Activated CD4-positive, alpha-beta T cell treated with anti-CD3 and anti-CD28 coated beads, Interleukin-2, amount 50 U/mL, for 4 hours (primary cell): ENCODE data around the gene ESYT3.
"Not testable (repeated sequence)": the region's sequence is repeated elsewhere in the genome, so short reads cannot be mapped to it uniquely, and the experiment has no call there.

Experiments
- DNase-seq, 2 experiments: peaks; one replicate each; pipeline ENCODE4 v3.0.0-alpha.2; 2020

Gene ESYT3

GRCh38 chr3:138463724-138464490, 29.5 kb downstream of the ESYT3 start:
- DNase-seq: no peak

DNA sequence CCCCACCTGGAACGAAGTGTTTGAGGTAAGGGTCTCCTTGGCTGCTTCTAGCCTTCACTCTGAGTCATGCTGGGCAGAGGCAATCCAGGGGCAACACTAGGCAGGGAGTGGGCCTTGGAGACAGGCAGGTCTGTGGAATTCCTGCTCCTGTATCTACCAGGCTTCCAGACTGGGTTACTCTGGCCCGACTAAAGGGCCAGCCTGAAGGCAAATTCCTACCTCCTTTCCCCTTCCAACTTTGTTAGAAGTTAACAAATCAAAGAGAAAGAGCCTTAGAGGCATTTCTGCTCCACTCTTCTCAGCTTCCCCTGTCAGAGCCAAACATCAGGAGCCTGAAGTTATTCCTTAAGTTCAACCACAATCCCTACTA, 30.1 kb downstream of the ESYT3 start:
- DNase-seq: no peak

DNA sequence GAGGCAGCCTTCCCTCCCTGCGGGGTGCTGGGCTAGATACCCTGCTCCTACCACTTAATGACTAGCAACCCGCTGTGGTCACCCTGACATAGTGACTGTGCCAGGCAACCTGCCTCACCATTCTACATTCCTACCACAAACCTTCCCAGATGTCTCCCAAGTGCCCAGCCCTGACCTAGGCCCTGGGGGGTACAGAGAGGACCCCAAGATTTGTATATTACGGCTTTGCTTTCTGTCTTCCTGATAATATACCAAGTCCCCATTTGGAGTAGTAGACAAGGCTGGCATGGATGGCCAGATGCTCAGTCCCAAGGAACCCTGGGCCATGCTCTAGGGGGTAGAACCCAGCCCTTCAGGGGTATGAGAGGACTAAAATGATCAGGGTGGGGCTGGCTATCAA, 31.0 kb downstream of the ESYT3 start:
- no peak for DNase-seq

DNA sequence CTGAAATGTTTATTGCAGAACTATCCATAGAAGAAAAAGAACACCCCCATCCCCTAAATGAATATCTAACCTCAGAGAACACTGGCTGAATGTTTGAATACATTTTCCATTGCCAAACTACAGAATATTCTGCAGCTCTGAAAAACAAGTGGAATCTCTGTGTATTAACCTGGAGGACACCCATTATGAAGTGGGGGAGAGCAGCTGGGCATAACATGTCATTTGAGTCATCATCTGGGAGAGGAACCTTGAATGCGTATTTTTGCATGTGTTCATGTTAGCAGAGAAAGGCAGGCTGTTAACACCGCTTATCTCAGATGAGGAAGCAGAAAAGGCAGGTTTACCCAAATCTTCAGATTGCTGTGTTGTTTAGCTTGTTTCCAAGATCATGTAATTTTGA, 31.5 kb downstream of the ESYT3 start:
- no peak for DNase-seq

DNA sequence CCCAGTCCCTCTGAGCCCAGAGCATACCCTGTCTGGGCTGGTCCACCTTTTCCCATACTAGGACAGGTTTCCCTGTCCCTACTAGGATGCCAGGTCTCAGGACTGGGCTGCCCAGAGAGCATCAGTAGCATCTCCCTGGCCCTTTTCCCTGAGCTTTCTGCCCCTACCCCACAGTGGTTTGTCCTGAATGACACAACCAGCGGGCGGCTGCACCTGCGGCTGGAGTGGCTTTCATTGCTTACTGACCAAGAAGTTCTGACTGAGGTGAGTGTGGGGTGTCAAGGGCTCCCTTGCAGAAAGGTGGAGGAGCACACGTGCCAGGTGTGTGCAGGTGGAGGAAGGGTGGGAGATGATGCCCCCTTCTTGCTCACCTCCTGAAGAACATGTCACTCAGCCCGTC, 33.5 kb downstream of the ESYT3 start:
- DNase-seq: no peak

DNA sequence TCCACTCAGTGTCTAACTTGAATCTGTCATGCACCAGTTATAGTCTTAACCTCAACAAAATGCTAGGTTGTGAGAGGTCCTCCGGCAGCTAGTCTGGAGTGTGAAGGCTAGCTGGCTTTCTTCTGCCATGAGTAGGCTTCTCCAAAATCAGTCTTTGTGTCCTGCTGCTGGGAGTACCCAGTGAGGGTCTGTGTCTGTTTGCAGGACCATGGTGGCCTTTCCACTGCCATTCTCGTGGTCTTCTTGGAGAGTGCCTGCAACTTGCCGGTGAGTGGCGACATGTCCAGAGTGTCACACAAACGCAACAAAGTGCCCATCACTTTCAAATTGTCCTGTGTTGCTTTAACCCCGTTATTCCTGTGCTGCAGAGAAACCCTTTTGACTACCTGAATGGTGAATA, 34.0 kb downstream of the ESYT3 start:
- no peak for DNase-seq

DNA sequence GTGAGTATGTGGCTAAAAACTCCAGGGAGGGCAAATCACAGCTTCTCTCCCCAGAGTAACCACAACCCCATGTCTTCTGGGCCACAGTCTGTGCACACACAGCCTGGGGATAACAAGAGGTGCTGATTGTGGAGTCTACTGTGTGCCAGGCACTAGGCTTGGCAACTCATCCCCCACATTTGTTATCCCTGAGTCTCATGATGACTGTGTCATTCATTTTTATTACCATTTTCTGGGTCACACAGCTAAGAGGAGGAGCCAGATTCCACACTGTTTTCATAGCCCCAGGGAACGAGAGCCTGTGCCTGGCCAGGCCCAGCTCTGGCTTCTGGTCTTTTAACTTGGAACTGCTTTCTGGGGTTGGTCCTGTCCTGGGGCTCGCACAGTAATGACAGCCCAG, 34.5 kb downstream of the ESYT3 start:
- no peak for DNase-seq

DNA sequence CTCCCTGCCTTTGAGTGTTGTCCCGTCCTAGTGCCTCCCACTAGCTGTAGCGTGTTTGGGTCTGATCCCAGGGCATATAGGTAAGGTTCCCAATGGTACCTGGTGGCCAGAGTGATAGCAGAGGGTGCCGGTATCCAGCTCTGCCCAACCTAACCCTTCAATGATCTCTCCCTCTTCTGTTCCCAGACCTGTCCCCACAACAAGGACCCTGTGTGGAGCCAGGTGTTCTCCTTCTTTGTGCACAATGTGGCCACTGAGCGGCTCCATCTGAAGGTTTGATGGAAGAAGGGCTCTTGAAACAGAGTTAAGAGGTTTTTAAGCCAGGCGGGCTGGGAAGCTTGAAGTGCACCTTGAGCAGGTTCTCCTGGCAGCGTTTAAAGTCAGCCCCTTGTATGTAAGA, 35.5 kb downstream of the ESYT3 start:
- DNase-seq: no peak

DNA sequence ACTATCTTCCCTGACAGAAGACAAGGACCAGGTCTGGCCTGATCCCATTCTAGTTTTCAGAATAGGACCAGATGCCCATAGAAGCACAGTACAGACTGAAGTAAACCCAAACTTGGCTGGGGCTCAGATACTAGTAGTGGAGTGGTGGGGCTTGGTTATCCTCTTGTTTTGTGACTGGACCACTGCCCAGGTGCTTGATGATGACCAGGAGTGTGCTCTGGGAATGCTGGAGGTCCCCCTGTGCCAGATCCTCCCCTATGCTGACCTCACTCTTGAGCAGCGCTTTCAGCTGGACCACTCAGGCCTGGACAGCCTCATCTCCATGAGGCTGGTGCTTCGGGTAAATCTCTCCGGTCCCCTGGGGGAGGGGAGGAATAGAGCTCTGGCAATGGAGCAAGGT, 36.3 kb downstream of the ESYT3 start:
- DNase-seq: no peak

DNA sequence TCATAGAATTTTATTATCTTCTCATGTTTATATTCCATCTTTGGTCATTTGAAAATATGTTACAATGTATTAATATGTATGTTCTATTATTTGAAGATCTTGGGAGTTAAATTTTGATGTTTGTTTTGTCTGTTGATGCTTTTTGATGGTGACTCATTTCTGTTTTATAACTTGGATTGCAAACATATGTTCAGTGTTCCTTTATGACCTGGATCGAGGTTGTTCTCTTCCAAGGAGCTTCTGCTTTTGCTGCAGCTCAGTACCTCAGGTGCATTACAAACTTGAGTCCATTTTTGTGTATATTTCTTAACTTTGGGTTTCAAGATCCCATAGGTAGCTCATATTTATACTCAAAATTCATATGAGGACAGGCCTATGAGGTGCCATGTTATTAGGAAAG, 37.1 kb downstream of the ESYT3 start:
- no peak for DNase-seq

DNA sequence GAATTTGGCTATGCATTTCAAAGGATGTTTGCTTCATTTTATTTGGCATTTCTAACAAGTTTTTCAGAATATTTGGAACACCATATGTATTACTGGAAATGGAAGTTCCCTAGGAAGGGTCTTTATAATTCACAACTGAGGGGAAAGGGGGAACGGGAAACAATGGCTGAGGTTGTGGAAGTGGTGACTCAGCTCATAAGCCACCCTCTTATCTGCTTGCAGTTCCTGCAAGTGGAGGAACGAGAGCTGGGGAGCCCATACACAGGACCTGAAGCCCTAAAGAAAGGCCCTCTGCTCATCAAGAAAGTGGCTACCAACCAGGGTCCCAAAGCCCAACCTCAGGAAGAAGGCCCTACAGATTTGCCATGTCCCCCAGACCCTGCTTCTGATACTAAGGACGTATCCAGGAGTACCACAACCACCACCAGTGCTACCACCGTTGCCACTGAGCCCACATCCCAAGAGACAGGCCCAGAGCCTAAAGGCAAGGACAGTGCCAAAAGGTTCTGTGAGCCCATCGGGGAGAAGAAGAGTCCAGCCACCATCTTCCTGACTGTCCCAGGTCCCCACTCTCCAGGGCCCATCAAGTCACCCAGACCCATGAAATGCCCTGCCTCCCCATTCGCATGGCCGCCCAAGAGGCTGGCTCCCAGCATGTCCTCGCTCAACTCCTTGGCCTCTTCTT, 37.9 kb downstream of the ESYT3 start:
- no peak for DNase-seq

DNA sequence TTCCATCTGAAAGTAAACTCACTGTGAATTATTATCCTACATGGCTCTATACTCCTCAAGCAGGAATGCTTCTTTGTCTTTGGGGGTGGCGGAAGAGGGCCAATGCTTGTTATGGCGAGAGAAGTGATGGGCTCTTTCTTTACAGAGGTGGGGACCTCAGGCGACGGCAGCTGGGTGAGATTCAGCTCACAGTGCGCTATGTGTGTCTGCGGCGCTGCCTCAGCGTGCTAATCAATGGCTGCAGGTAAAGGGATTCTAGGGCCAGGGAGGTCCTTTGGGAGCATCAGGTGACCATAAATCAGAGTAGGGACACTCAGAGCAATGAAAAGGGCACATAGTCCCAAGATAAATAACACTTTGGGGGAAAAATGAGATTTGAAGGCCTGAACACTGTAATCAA, 39.0 kb downstream of the ESYT3 start:
- no peak for DNase-seq

DNA sequence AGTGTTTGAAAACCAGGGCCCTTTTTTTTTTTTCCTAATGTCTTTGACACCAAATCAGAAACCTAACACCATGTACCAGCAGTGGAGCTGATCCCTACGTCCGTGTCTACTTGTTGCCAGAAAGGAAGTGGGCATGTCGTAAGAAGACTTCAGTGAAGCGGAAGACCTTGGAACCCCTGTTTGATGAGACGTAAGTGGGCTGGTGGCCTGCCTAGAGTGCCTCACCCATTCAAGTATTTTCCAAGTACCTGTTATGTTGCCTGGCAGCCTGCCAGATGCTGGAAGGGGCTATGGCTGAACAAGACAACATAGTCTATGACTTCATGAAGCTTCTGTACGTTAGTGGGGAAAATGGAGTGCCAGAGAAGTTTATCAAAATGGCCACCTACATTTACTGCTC, 39.7 kb downstream of the ESYT3 start:
- DNase-seq: no peak

DNA sequence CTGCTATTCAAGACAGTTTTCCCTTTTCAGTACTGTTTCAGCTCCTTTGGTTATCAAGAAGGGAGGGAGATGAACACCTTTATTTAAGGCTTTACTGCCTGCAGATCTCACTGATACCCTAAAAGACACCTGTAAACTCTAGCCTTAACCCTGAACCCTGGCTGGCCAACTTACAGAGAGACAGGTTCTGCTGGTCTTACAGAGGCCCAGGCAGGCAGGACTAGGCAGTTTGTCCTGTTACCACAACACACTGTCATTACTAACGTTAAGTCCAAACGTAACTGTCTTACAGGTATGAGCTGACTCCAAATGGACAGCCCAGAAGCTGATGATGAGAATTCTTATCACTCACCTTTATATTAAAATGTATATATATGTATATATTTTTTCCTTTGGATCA, 42.1 kb downstream of the ESYT3 start:
- DNase-seq: no peak

DNA sequence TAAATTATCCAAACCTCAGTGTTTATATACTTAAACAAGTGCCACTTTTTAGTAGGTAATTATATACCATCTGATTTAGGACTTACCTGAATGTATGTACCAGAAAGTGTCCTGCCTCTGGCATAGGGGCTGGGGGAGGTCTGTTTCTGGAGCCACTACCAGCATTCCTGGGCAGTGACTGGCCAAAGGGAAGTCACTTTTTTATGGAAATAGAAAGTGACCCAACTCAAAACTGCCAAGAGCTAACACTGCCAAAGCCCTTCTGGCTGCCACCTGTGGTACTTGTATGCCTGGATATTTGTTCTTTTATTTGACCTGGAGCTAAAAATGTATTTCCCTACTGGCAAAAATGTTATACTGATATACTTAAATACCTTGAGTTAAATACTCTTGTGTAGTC, 42.7 kb downstream of the ESYT3 start:
- no peak for DNase-seq

DNA sequence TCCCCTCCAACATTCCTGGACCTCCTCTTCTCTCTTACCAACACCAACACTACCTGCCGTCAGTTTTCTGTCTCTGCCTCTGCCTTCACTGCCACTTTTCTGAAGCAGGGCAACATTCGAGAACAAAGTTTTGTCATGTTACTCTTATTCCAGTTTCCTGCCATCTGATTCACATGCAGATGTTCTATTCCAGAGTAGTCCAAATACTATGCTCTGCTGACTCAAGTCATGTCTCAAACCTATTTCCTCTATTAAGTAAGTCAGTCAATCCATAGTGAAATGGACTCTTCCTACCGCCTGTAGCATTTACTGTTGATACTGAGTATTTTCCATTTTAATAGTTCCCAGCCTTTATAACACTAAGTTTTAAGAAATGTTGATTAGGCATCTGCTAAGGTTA, 43.4 kb downstream of the ESYT3 start:
- DNase-seq: no peak

- DNase-seq: no peak
Measured at GRCh38 chr3:138479438-138479863, 45.0 kb downstream of the ESYT3 start.

- DNase-seq: not testable (repeated sequence)
Measured at GRCh38 chr3:138484672-138485071, 50.3 kb downstream of the ESYT3 start.

GRCh38 chr3:138486580-138486979, 52.2 kb downstream of the ESYT3 start:
- DNase-seq: not testable (repeated sequence)

DNA sequence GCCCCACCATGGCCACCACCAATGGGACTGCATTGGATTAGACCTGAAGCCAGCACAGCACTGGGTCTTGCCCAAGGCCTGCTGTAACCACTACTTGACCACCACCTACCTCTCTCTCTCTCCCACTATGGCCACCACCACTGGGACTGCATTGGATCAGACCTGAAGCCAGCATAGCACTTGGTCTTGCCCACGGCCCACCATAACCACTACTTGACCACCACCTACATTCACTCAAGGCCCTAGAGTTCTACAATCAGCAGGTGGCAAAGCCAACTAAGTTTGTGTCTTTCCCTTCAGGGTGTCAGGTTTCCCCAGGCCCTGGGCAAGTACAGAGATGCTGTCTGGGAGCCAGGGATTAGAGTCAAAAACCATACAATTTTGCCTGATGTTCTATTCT, 57.6 kb downstream of the ESYT3 start:
- DNase-seq: no peak

DNA sequence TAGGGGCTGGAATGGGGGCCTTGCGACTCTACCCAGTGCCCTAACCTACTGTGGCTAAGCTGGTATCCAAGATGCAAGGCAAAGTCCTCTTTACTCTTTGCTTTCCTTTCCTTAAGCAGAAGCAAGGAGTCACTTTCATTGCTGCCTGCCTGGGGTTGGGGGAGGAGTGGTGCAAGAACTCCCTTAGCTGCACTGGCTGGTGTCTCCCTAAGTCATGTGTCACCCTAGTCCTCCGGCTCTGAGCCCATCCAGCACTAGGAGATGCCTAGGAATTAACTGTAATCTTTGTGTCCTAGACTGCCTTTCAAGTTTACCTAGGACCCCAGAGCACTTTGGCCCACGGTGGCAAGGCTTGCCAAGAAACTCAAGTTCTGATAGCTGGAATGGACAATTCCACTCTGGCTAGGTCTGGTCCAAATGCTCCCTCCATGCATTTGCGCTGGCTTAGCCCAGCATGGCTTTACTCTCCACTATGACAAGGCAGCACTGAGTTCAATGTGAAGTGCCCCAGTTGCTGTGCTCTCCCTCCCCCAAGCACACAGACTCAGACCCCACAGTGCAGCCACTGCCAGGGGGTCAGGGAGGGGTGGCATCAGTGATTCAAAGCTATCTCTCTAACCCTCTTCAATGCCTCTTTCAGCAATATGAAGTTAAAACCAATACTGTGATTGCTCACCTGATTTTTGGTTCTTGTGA, 58.7 kb downstream of the ESYT3 start:
- DNase-seq: no peak

GRCh38 chr3:138493804-138494606, 59.6 kb downstream of the ESYT3 start:
- no peak for DNase-seq

GRCh38 chr3:138494607-138494929, 60.2 kb downstream of the ESYT3 start:
- no peak for DNase-seq
